HEK293 (cell line): Measurements from ENCODE around the gene WRNIP1.

ENCODE experiments used
- CTCF ChIA-PET: fragments of 350-600 bp; formaldehyde crosslinking; extraction: SDS; loops from one replicate; lab custom pipeline; 2021; ENCODE audit warnings: antibody characterized with exemption; lab: Yijun Ruan, JAX
- POLR2A ChIA-PET: fragments of 300-600 bp; formaldehyde crosslinking; extraction: SDS; loops from one replicate; lab custom pipeline; 2020; ENCODE audit warnings: antibody characterized with exemption, inconsistent platforms; lab: Yijun Ruan, JAX
- H3K27ac ChIP-seq: fragments of 200-500 bp; sonication (Bioruptor generic); 2 replicates; pipeline ENCODE4 v1.5.1; 2014; ENCODE audit warnings: low read depth, low read length, control low read depth, inconsistent platforms; ENCODE audit errors: extremely low read depth
- H3K36me3 ChIP-seq, 2 experiments: fragments of 200-500 bp in 1 of 2; sonication (Bioruptor generic) in 1 of 2; 1 replicate in 1 of 2; 2 replicates in 1 of 2; pipeline ENCODE4 v1.5.1; 2014 to 2017; ENCODE audit warnings: inconsistent platforms in 2 of 2, low read length in 2 of 2; ENCODE audit not compliant: control insufficient read depth in 2 of 2, insufficient read depth in 1 of 2
- H3K4me1 ChIP-seq: fragments of 200-500 bp; sonication (Bioruptor generic); 2 replicates; pipeline ENCODE4 v1.5.1; 2014; ENCODE audit warnings: mild to moderate bottlenecking, low read length, inconsistent platforms; ENCODE audit not compliant: control insufficient read depth, insufficient read depth
- H3K4me3 ChIP-seq: 2 replicates; pipeline ENCODE4 v1.5.1; 2011; ENCODE audit warnings: low read depth, mild to moderate bottlenecking, control low read depth, low read length, moderate library complexity
- H3K9me3 ChIP-seq: fragments of 200-500 bp; sonication (Bioruptor generic); 2 replicates; pipeline ENCODE4 v1.5.1; 2014; ENCODE audit warnings: low read depth, low read length, inconsistent platforms; ENCODE audit not compliant: control insufficient read depth, insufficient read depth
- KLF1 ChIP-seq: fragments of 450-650 bp; formaldehyde crosslinking; IDR thresholded peaks from 2 replicates; pipeline ENCODE4 v1.5.1; 2016; ENCODE audit warnings: missing biosample characterization, missing genetic modification characterization
- KLF7 ChIP-seq: fragments of 450-650 bp; formaldehyde crosslinking; IDR thresholded peaks from 2 replicates; pipeline ENCODE4 v1.5.1; 2016; ENCODE audit warnings: missing biosample characterization, missing genetic modification characterization, borderline replicate concordance
- MYNN ChIP-seq: fragments of 450-650 bp; formaldehyde crosslinking; IDR thresholded peaks from 2 replicates; pipeline ENCODE4 v1.5.1; 2016; ENCODE audit warnings: missing biosample characterization, missing genetic modification characterization, borderline replicate concordance
- MZF1 ChIP-seq: fragments of 450-650 bp; formaldehyde crosslinking; IDR thresholded peaks from 2 replicates; pipeline ENCODE4 v1.5.1; 2017; ENCODE audit warnings: missing biosample characterization, missing genetic modification characterization, borderline replicate concordance
- SCRT2 ChIP-seq: fragments of 450-650 bp; formaldehyde crosslinking; IDR thresholded peaks from 2 replicates; pipeline ENCODE4 v1.5.1; 2016; ENCODE audit warnings: missing biosample characterization, missing genetic modification characterization
- SETDB1 ChIP-seq: IDR thresholded peaks from one replicate; pipeline ENCODE4 v1.6.1; 2017; ENCODE audit warnings: mild to moderate bottlenecking, low read length, moderate library complexity, mixed read lengths; ENCODE audit not compliant: insufficient read length
- TRIM28 ChIP-seq: IDR thresholded peaks from 2 replicates; pipeline ENCODE4 v1.6.1; 2011; ENCODE audit warnings: low read length, control low read depth, borderline replicate concordance
- ZNF184 ChIP-seq: fragments of 450-650 bp; IDR thresholded peaks from 2 replicates; pipeline ENCODE4 v1.5.1; 2018; ENCODE audit warnings: missing biosample characterization, mild to moderate bottlenecking, missing genetic modification characterization
- ZNF266 ChIP-seq: fragments of 450-650 bp; formaldehyde crosslinking; IDR thresholded peaks from 2 replicates; pipeline ENCODE4 v1.5.1; 2016; ENCODE audit warnings: missing biosample characterization, missing genetic modification characterization, low read depth
- ZNF48 ChIP-seq: fragments of 450-650 bp; formaldehyde crosslinking; IDR thresholded peaks from 2 replicates; pipeline ENCODE4 v1.5.1; 2016; ENCODE audit warnings: missing biosample characterization, missing genetic modification characterization
- ZNF629 ChIP-seq: fragments of 450-650 bp; formaldehyde crosslinking; IDR thresholded peaks from 2 replicates; pipeline ENCODE4 v1.5.1; 2017; ENCODE audit warnings: missing biosample characterization, missing genetic modification characterization
- TF ChIP-seq, protein P1 (sequence below): fragments of 450-650 bp; formaldehyde crosslinking; IDR thresholded peaks from 2 replicates; pipeline ENCODE4 v1.5.1; 2016; ENCODE audit warnings: missing biosample characterization, missing genetic modification characterization
- TF ChIP-seq, protein P2 (sequence below): fragments of 450-650 bp; formaldehyde crosslinking; IDR thresholded peaks from 2 replicates; pipeline ENCODE4 v1.5.1; 2016; ENCODE audit warnings: missing biosample characterization, missing genetic modification characterization, borderline replicate concordance

WRNIP1 gene

GRCh38 chr6:2819978-2820377, 54.8 kb downstream of the WRNIP1 start (continued):
- no peak for TF ChIP-seq TRIM28
- no peak for TF ChIP-seq ZNF48 (tag by site-specific recombination)
- TF ChIP-seq SCRT2 (tag by site-specific recombination) = no peak

- no peak for TF ChIP-seq SETDB1
- H3K9me3 ChIP-seq = no peaks in the 10 kb centered on the region
- peaks cover 3% of the 10 kb centered on the region; the same call in 1 of the 2 replicates for H3K4me1 ChIP-seq
- ChIA-PET CTCF (no interaction called here), POLR2A (no interaction called here)
- no peak overlapping the region for H3K4me3 ChIP-seq
- H3K27ac ChIP-seq = no peak overlapping the region
- H3K36me3 ChIP-seq = no peaks in the 10 kb centered on the region
Observed at GRCh38 chr6:2820415-2820814, 55.2 kb downstream of the WRNIP1 start.

DNA sequence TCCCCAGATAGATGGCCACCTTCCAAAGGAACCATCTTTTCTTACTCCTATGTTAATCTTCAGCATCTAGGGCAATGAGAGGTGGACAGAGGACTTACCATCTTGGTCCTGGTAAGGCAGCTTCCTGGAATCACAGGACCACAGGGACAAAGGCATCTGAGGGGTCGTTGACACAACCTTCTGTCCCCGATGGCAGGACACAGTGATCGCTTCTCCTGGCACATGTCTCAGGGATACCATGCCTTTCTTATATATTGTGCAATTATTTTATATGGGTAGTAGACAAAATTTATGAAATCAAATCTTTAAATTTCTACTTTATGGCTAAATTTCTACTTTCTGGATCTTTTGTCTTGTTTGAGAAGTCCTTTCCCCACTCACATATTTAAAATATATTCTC, 56.4 kb downstream of the WRNIP1 start:
- Histone ChIP-seq H3K36me3 (no peaks in the 10 kb centered on the region), H3K4me1 (peaks cover 3% of the 10 kb centered on the region; the same call in 1 of the 2 replicates), H3K4me3 (no peak overlapping the region), H3K27ac (no peak overlapping the region), H3K9me3 (no peaks in the 10 kb centered on the region)
- TF ChIP-seq ZNF184 (tag by site-specific recombination) = no peak
- no peak for TF ChIP-seq MZF1 (tag by site-specific recombination)
- TF ChIP-seq KLF7 = no peak
- no peak for TF ChIP-seq ZNF629 (tag by site-specific recombination)
- TF ChIP-seq MYNN (tag by site-specific recombination) = no peak
- TF ChIP-seq, protein P1, sequence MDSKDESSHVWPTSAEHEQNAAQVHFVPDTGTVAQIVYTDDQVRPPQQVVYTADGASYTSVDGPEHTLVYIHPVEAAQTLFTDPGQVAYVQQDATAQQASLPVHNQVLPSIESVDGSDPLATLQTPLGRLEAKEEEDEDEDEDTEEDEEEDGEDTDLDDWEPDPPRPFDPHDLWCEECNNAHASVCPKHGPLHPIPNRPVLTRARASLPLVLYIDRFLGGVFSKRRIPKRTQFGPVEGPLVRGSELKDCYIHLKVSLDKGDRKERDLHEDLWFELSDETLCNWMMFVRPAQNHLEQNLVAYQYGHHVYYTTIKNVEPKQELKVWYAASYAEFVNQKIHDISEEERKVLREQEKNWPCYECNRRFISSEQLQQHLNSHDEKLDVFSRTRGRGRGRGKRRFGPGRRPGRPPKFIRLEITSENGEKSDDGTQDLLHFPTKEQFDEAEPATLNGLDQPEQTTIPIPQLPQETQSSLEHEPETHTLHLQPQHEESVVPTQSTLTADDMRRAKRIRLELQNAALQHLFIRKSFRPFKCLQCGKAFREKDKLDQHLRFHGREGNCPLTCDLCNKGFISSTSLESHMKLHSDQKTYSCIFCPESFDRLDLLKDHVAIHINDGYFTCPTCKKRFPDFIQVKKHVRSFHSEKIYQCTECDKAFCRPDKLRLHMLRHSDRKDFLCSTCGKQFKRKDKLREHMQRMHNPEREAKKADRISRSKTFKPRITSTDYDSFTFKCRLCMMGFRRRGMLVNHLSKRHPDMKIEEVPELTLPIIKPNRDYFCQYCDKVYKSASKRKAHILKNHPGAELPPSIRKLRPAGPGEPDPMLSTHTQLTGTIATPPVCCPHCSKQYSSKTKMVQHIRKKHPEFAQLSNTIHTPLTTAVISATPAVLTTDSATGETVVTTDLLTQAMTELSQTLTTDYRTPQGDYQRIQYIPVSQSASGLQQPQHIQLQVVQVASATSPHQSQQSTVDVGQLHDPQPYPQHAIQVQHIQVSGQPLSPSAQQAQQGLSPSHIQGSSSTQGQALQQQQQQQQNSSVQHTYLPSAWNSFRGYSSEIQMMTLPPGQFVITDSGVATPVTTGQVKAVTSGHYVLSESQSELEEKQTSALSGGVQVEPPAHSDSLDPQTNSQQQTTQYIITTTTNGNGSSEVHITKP (tag by site-specific recombination) = no peak
- TF ChIP-seq, protein P2, sequence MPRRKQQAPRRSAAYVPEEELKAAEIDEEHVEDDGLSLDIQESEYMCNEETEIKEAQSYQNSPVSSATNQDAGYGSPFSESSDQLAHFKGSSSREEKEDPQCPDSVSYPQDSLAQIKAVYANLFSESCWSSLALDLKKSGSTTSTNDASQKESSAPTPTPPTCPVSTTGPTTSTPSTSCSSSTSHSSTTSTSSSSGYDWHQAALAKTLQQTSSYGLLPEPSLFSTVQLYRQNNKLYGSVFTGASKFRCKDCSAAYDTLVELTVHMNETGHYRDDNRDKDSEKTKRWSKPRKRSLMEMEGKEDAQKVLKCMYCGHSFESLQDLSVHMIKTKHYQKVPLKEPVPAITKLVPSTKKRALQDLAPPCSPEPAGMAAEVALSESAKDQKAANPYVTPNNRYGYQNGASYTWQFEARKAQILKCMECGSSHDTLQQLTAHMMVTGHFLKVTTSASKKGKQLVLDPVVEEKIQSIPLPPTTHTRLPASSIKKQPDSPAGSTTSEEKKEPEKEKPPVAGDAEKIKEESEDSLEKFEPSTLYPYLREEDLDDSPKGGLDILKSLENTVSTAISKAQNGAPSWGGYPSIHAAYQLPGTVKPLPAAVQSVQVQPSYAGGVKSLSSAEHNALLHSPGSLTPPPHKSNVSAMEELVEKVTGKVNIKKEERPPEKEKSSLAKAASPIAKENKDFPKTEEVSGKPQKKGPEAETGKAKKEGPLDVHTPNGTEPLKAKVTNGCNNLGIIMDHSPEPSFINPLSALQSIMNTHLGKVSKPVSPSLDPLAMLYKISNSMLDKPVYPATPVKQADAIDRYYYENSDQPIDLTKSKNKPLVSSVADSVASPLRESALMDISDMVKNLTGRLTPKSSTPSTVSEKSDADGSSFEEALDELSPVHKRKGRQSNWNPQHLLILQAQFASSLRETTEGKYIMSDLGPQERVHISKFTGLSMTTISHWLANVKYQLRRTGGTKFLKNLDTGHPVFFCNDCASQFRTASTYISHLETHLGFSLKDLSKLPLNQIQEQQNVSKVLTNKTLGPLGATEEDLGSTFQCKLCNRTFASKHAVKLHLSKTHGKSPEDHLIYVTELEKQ (tag by site-specific recombination) = no peak
- TF ChIP-seq KLF1 = no peak
- TF ChIP-seq ZNF266 (tag by site-specific recombination) = no peak
- ChIA-PET CTCF (no interaction called here), POLR2A (no interaction called here)
